Small intestine (tissue), 7 donors: ENCODE data around the gene KLHL29. TPM values are rescaled to one million over a fixed set of nuclear protein-coding genes. Genes with fewer than 3 reads are reported as not detected.

Source experiments
- DNase-seq, 2 donors: peaks; one replicate each; pipeline versions ENCODE4 v3.0.0 to v3.0.0-alpha.2; 2013
- FAIRE-seq: peaks from 2 replicates; lab custom pipeline; 2012; peaks lifted over from hg19 to GRCh38; lab: Jason Lieb, UNC
- H3K27ac ChIP-seq, 3 donors: one replicate each; pipeline ENCODE4 v1.5.1; 2013; ENCODE audit warnings: low read length in 2 of 3, mild to moderate bottlenecking in 2 of 3, control low read depth in 1 of 3, inconsistent platforms in 1 of 3, low read depth in 1 of 3, moderate library complexity in 1 of 3
- H3K27me3 ChIP-seq, 3 donors: one replicate each; pipeline ENCODE4 v1.6.1; 2013; ENCODE audit warnings: low read length in 3 of 3, inconsistent platforms in 1 of 3; ENCODE audit not compliant: control insufficient read depth in 3 of 3, insufficient read depth in 3 of 3
- H3K36me3 ChIP-seq, 3 donors: one replicate each; pipeline ENCODE4 v1.6.1; 2013; ENCODE audit warnings: low read length in 3 of 3, inconsistent platforms in 1 of 3, low read depth in 1 of 3, mild to moderate bottlenecking in 1 of 3, moderate library complexity in 1 of 3; ENCODE audit not compliant: control insufficient read depth in 3 of 3, insufficient read depth in 2 of 3
- H3K4me1 ChIP-seq, 3 donors: one replicate each; pipeline ENCODE4 v1.6.1; 2013; ENCODE audit warnings: low read length in 2 of 3, inconsistent platforms in 1 of 3, low read depth in 1 of 3, mild to moderate bottlenecking in 1 of 3, moderate library complexity in 1 of 3; ENCODE audit not compliant: control insufficient read depth in 3 of 3, insufficient read depth in 2 of 3
- H3K4me3 ChIP-seq, 3 donors: one replicate each; pipeline ENCODE4 v1.5.1; 2013; ENCODE audit warnings: low read length in 3 of 3, control low read depth in 1 of 3, inconsistent platforms in 1 of 3, low read depth in 1 of 3, mild to moderate bottlenecking in 1 of 3, moderate library complexity in 1 of 3
- H3K9me3 ChIP-seq, 2 donors: one replicate each; pipeline ENCODE4 v1.6.1; 2013; ENCODE audit warnings: low read depth in 1 of 2, low read length in 1 of 2; ENCODE audit not compliant: control insufficient read depth in 2 of 2, insufficient read depth in 1 of 2
- WGBS, 3 donors: extraction: QIAGEN DNeasy Blood & Tissue Kit; methylation state at CpG; one replicate each; pipeline ENCODE4 v1.1.7; 2013; 5-methylcytosine and 5-hydroxymethylcytosine counted together
- polyA plus RNA-seq, 4 donors: library from polyadenylated mRNA; stranded (reverse) in 3 of 4; unstranded in 1 of 4; fragments of 200-250 nt in 3 of 4; fragments of 120-200 nt in 1 of 4; gene quantifications; one replicate each; pipeline versions ENCODE4 v1.2.1 to v1.2.3, GENCODE V29; 2013
- donor health status: healthy with polysubstance abuse.
- donor health status: control.
- donor health status: control.
- donor health status: Bipolar disorder and iron deficiency.
- donor health status: healthy.

Gene KLHL29
- polyA plus RNA-seq, 4 donors = 0.22 to 2.7 (median 1.4) TPM

DNA sequence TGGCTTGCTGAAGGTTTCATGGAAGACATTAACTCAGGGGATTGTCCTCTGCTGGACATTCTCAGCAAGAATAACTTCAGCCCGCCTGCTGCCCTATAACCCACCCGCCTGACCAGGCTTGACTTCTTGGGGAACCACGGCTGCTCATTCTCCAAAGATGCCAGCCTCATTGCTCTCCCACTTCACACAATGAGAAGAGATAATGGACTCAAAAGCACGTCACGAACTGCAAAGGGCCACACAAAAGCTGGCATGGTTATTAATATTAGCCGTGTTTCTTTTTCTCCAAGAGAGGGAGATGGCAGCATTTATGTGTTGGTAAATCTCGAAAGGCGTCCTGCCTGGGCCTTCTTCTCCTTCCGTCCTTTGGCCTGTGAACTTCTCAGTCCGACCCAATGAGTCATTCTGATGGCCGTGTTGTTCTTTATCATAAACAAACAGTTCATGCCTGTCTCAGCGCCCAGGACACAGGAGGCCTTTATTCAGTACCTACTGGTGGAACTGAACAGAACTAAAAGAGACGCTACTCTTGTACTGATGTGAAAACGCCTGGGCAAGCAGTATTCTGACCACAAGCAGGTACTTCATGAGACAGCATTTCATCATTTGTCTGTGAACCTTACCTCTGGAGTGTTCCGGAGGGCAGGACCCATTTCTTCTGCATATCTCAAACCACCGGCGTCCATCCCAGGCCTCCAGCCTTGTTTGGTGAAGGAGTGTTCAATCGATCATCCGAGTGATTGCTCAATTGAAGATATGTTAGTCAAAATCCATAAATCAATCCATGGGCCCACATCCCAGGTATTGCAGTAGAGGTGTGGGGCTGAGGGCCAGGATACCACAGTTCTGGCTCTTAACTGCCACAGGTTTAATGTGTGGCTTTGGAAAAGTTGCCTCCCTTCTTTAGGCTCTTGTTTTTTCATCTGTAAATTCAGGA lies 25.1 kb upstream of the KLHL29 start:
- DNase-seq (peak; percentile 12 to 46), FAIRE-seq (no peak)
- H3K9me3 ChIP-seq = no peaks in the 10 kb centered on the region
- no peak overlapping the region for H3K4me3 ChIP-seq
- H3K4me1 ChIP-seq = peaks cover 0 to 4% (median 0%) of the 10 kb centered on the region in 3 donors
- WGBS, 3 donors = 67 to 79% (median 69%) methylated on average over 19 of the region's 19 CpGs
- peaks cover 0 to 5% (median 0%) of the 10 kb centered on the region in 3 donors for H3K27me3 ChIP-seq
- no peaks in the 10 kb centered on the region for H3K36me3 ChIP-seq
- H3K27ac ChIP-seq = no peak overlapping the region

DNA sequence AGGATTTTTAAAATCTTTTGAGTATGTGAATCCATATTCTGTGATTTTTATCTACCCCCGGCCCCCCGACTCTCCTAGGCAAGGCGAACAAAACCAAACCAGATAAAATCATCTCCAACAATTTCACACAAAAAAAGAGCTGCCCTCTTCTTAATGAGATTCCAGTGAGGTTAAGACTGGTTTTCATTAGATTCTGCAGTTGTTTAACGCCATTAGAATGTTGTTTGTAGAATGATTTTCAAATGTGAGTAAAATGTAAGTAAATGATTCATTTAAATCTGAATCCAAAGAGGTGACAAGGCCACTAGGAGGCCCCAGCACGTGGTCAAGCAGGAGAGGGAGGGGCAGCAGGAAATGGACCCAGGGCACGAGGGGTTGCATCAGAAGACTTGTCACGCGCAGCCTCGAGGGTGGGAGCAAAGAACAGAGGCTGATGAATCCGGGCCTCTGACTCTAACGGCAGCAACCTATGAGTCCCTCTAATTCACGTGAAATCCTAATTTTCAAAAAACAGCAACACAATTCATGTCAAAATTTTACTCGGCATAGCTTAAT lies 24.3 kb upstream of the KLHL29 start:
- Histone ChIP-seq H3K9me3 (no peaks in the 10 kb centered on the region), H3K27me3 (peaks cover 0 to 5% (median 0%) of the 10 kb centered on the region in 3 donors), H3K27ac (no peak overlapping the region), H3K36me3 (no peaks in the 10 kb centered on the region), H3K4me1 (peaks cover 0 to 4% (median 0%) of the 10 kb centered on the region in 3 donors), H3K4me3 (no peak overlapping the region)
- DNase-seq = peak in 1 of 2 donors; percentile 51
- no peak for FAIRE-seq
- WGBS, 3 donors = 68 to 73% (median 69%) methylated on average over 13 of the region's 13 CpGs

DNA sequence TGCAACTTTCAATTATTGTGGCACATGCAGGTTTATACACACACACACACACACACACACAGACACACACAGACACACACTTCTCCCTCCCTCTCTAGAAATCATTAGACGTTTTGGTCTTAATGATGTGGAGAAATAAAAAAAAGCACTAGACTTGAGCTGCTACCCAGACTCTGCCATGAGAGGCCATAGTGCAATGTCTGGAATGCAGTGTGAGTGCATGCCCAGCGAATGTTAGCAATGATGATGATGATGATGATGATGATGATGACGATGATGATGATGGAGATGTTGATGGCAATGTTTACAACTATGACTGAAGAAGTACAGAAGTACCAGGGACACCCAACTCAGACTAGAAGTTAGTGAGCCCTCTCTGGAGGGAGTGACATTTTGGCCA lies 23.8 kb upstream of the KLHL29 start:
- WGBS, 3 donors = 69 to 82% (median 78%) methylated on average over 3 of the region's 3 CpGs
- Histone ChIP-seq H3K36me3 (no peaks in the 10 kb centered on the region), H3K9me3 (no peaks in the 10 kb centered on the region), H3K27ac (no peak overlapping the region), H3K4me1 (peaks cover 0 to 4% (median 0%) of the 10 kb centered on the region in 3 donors), H3K4me3 (no peak overlapping the region), H3K27me3 (peaks cover 0 to 5% (median 0%) of the 10 kb centered on the region in 3 donors)
- FAIRE-seq (no peak), DNase-seq (no peak)

DNA sequence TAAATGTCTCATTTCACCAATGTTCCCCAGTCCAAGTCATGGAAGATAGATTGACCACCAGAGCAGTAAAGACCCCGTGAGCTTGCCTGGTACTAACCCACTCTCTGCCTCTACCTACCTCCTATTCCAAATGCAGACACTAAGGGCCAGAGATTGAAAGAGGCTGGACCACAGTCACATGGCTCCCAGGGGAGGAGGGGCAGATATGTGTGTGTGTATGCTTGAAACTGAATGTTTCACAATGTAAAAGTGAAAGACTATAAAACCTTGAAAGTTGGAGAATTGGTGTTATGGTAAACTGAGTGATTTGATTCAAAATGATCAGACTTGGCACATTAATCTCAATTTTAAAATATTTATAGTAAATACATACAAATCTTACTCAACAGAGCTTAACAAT lies 21.7 kb upstream of the KLHL29 start:
- no peak for DNase-seq
- Histone ChIP-seq H3K4me3 (no peak overlapping the region), H3K9me3 (no peaks in the 10 kb centered on the region), H3K4me1 (peaks cover 0 to 4% (median 0%) of the 10 kb centered on the region in 3 donors), H3K27ac (no peak overlapping the region), H3K27me3 (peaks cover 0 to 5% (median 0%) of the 10 kb centered on the region in 3 donors), H3K36me3 (no peaks in the 10 kb centered on the region)
- FAIRE-seq = no peak
- 74 to 82% (median 75%) methylated on average over 1 of the region's 1 CpG for WGBS, 3 donors

DNA sequence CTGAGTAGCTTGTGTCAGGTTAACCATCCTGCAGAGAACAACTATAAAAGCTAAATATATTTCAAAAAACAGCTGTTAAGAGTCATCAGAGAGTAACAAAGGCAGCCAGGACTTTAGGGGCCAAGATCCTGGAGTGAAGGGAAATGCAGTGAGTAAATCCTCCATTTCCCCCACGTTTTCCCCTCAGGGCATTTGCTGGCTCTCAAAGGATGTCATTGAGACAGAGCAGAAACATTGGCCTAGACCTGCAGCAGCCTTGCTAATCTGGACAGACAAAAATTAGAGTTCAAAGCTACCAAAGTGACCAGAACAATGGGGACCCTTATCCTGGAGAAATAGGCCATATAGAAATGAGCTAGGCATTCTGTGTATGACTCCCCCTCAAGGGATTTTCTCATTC lies 21.1 kb upstream of the KLHL29 start:
- peaks cover 0 to 5% (median 0%) of the 10 kb centered on the region in 3 donors for H3K27me3 ChIP-seq
- no peaks in the 10 kb centered on the region for H3K9me3 ChIP-seq
- 0 to 33% (median 5%) methylated on average over 1 of the region's 1 CpG for WGBS, 3 donors
- DNase-seq = no peak
- no peak for FAIRE-seq
- H3K4me3 ChIP-seq = no peak overlapping the region
- peaks cover 0 to 4% (median 0%) of the 10 kb centered on the region in 3 donors for H3K4me1 ChIP-seq
- H3K36me3 ChIP-seq = no peaks in the 10 kb centered on the region
- no peak overlapping the region for H3K27ac ChIP-seq

DNA sequence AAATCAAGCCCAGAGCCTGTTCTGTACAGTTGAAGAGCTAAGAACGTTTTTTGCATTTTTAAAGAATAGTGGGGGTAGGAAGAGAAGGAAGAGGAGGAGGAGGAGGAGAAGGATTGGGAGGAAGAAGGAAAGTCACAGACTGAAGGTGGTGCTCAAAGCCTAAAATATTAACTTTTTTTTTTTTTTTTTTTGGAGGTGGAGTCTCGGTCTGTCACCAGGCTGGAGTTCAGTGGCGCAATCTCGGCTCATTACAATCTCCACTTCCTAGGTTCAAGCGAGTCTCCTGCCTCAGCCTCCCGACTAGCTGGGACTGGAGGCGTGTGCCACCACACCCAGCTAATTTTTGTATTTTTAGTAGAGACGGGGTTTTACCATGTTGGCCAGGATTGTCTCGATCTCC lies 18.3 kb upstream of the KLHL29 start:
- Histone ChIP-seq H3K27me3 (peaks cover 0 to 7% (median 0%) of the 10 kb centered on the region in 3 donors), H3K27ac (no peak overlapping the region), H3K4me1 (no peaks in the 10 kb centered on the region), H3K4me3 (no peak overlapping the region), H3K36me3 (no peaks in the 10 kb centered on the region), H3K9me3 (no peaks in the 10 kb centered on the region)
- DNase-seq (no peak), FAIRE-seq (no peak)
- 38 to 65% (median 43%) methylated on average over 8 to 9 of the region's 9 CpGs for WGBS, 3 donors

DNA sequence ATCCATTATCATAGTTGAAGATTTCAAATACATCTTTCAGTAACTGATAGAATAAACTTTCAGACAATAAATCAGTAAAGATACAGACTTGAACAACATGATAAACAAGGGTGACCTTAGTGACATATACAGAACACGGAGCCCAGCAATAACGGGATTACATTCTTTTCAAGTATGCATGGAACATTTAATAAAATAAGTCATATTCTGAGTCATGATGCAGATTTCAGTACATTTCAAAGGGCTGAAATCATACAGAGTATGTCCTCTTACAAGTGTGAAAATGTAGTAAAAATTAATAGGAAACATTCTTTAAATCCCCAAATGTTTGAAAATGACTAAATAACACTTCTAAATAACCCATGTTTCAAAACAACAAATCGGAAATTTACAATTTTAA lies 17.2 kb upstream of the KLHL29 start:
- DNase-seq (no peak), FAIRE-seq (no peak)
- Histone ChIP-seq H3K4me3 (no peak overlapping the region), H3K9me3 (no peaks in the 10 kb centered on the region), H3K27me3 (peaks cover 0 to 7% (median 0%) of the 10 kb centered on the region in 3 donors), H3K36me3 (no peaks in the 10 kb centered on the region), H3K4me1 (no peaks in the 10 kb centered on the region), H3K27ac (no peak overlapping the region)
- 59 to 68% (median 59%) methylated on average over 3 of the region's 3 CpGs for WGBS, 3 donors

DNA sequence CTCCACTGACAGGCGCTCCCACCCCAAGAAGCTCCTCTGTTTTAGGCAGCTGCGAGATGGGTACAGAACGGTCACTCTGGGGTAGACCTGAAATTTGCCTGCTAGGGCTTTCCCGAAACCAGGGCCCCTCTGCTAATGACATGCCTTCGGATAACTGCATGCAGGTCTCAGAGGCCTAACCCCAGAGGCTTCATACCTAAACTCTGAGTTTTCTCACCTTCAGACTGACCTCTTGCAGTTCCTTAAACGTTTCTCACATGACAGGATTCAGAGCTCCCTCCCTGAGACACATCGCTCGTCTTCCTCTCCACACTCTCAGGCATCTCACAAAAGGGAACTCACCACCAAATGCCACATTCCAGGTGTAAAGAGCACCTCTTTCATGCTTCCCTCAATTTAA lies 11.3 kb upstream of the KLHL29 start:
- Histone ChIP-seq H3K27ac (no peak overlapping the region), H3K4me3 (no peak overlapping the region), H3K27me3 (peaks cover 0 to 14% (median 0%) of the 10 kb centered on the region in 3 donors), H3K36me3 (no peaks in the 10 kb centered on the region), H3K9me3 (peaks cover 0 to 3% of the 10 kb centered on the region in 2 donors), H3K4me1 (no peaks in the 10 kb centered on the region)
- DNase-seq (no peak), FAIRE-seq (no peak)
- WGBS, 3 donors = 86 to 87% (median 86%) methylated on average over 8 of the region's 8 CpGs
